ENCODE measurements around the gene TACR1. TPM values are rescaled to one million over a fixed set of nuclear protein-coding genes. Genes with fewer than 3 reads are reported as not detected.

Gene TACR1
- total and polyA plus RNA-seq, 2 donors (not counting 1 experiment from before 2014, with no cell fraction given): 0.01 to 0.05 TPM

GRCh38 chr2:75088791-75089190 is 110.5 kb downstream of the TACR1 start:
- ATAC-seq (ENCODE audit: low read depth) (no peak), DNase-seq (no peak)
- no peak overlapping the region for H3K9ac ChIP-seq (ENCODE audit: low read length)
- no peaks in the 10 kb centered on the region for H3K79me2 ChIP-seq (ENCODE audit: control insufficient read depth, insufficient read depth, low read length)
- H2AFZ ChIP-seq (ENCODE audit: insufficient read depth, low read depth, low read length, poor library complexity, severe bottlenecking): no peak overlapping the region
- H3K27ac Mint-ChIP-seq: no peak overlapping the region
- no peaks in the 10 kb centered on the region for H4K20me1 ChIP-seq (ENCODE audit: control insufficient read depth, insufficient read depth, low read length, poor library complexity, severe bottlenecking)
- H3K4me3 Mint-ChIP-seq: no peak overlapping the region
- POLR2A ChIA-PET: no interaction called here
- H3K27me3 ChIP-seq (replicated peaks in 1 of 4; ENCODE audit: control extremely low read depth in 1 of 4, control insufficient read depth in 3 of 4, insufficient read depth in 4 of 4, low read length in 3 of 4): no peaks in the 10 kb centered on the region
- WGBS (ENCODE audit: insufficient coverage): 95% methylated on average over 2 of the region's 3 CpGs
- H3K9me3 ChIP-seq (ENCODE audit: control extremely low read depth in 1 of 3, control insufficient read depth in 2 of 3, insufficient read depth in 1 of 3, low read length in 2 of 3): no peaks in the 10 kb centered on the region
- H3K4me3 ChIP-seq (ENCODE audit: control extremely low read depth in 1 of 5, extremely low read depth in 1 of 5, insufficient read depth in 1 of 5, low read depth in 2 of 5, low read length in 4 of 5): no peak overlapping the region
- no peaks in the 10 kb centered on the region for H3K27me3 Mint-ChIP-seq
- TF ChIP-seq EZH2 (IDR thresholded peaks at IDR 0.05; ENCODE audit: borderline replicate concordance, insufficient read depth, low read depth, low read length, poor library complexity, severe bottlenecking): no peak
- H3K4me2 ChIP-seq (replicated peaks; ENCODE audit: low read depth, low read length, poor library complexity, severe bottlenecking): no peak overlapping the region
- no peaks in the 10 kb centered on the region for H3K4me1 ChIP-seq (ENCODE audit: control insufficient read depth in 2 of 2, insufficient read depth in 2 of 2, low read length in 2 of 2)
- H3K9me3 Mint-ChIP-seq (ENCODE audit: insufficient read depth): no peaks in the 10 kb centered on the region
- CTCF ChIA-PET: no interaction called here
- H3K36me3 ChIP-seq (replicated peaks in 1 of 2; ENCODE audit: control extremely low read depth in 1 of 2, control insufficient read depth in 1 of 2, extremely low read depth in 1 of 2, insufficient read depth in 2 of 2, low read length in 1 of 2): no peaks in the 10 kb centered on the region
- intact Hi-C loops (cut with micrococcal nuclease): no loop called here
- H3K27ac ChIP-seq (ENCODE audit: low read length in 2 of 2): no peak overlapping the region
- no peaks in the 10 kb centered on the region for H3K4me1 Mint-ChIP-seq

GRCh38 chr2:75087736-75088135 is 111.6 kb downstream of the TACR1 start:
- intact Hi-C loops (cut with micrococcal nuclease): no loop called here

More at GRCh38 chr2:75087736-75088135, 111.6 kb downstream of the TACR1 start:
- 93% methylated on average over 2 of the region's 2 CpGs for WGBS (ENCODE audit: insufficient coverage)
- Histone ChIP-seq H3K4me2 (replicated peaks; ENCODE audit: low read depth, low read length, poor library complexity, severe bottlenecking) (no peak overlapping the region), H3K4me3 (ENCODE audit: control extremely low read depth in 1 of 5, extremely low read depth in 1 of 5, insufficient read depth in 1 of 5, low read depth in 2 of 5, low read length in 4 of 5) (no peak overlapping the region), H4K20me1 (ENCODE audit: control insufficient read depth, insufficient read depth, low read length, poor library complexity, severe bottlenecking) (no peaks in the 10 kb centered on the region), H3K9me3 (ENCODE audit: control extremely low read depth in 1 of 3, control insufficient read depth in 2 of 3, insufficient read depth in 1 of 3, low read length in 2 of 3) (no peaks in the 10 kb centered on the region), H3K36me3 (replicated peaks in 1 of 2; ENCODE audit: control extremely low read depth in 1 of 2, control insufficient read depth in 1 of 2, extremely low read depth in 1 of 2, insufficient read depth in 2 of 2, low read length in 1 of 2) (no peaks in the 10 kb centered on the region), H3K9ac (ENCODE audit: low read length) (no peak overlapping the region), H3K79me2 (ENCODE audit: control insufficient read depth, insufficient read depth, low read length) (no peaks in the 10 kb centered on the region), H3K27me3 (replicated peaks in 1 of 4; ENCODE audit: control extremely low read depth in 1 of 4, control insufficient read depth in 3 of 4, insufficient read depth in 4 of 4, low read length in 3 of 4) (no peaks in the 10 kb centered on the region), H3K27ac (ENCODE audit: low read length in 2 of 2) (no peak overlapping the region), H3K4me1 (ENCODE audit: control insufficient read depth in 2 of 2, insufficient read depth in 2 of 2, low read length in 2 of 2) (no peaks in the 10 kb centered on the region), H2AFZ (ENCODE audit: insufficient read depth, low read depth, low read length, poor library complexity, severe bottlenecking) (no peak overlapping the region)
- Mint-ChIP-seq H3K4me1 (no peaks in the 10 kb centered on the region), H3K9me3 (ENCODE audit: insufficient read depth) (no peaks in the 10 kb centered on the region), H3K4me3 (no peak overlapping the region), H3K27me3 (no peaks in the 10 kb centered on the region), H3K27ac (no peak overlapping the region)
- ChIA-PET POLR2A (no interaction called here), CTCF (no interaction called here)
- TF ChIP-seq EZH2 (IDR thresholded peaks at IDR 0.05; ENCODE audit: borderline replicate concordance, insufficient read depth, low read depth, low read length, poor library complexity, severe bottlenecking) (no peak), CTCF (IDR thresholded peaks at IDR 0.05) (no peak)
- ATAC-seq (ENCODE audit: low read depth): no peak
- DNase-seq: no peak

All from B cell (primary cell).